Bronchial epithelial cell (primary cell): Measurements from ENCODE around the gene ZNF497. TPM values are rescaled to one million over a fixed set of nuclear protein-coding genes. Genes with fewer than 3 reads are reported as not detected.

Source experiments
- DNase-seq: peaks from one replicate; pipeline ENCODE4 v3.0.0-alpha.2; 2010; ENCODE audit warnings: low read depth
- FAIRE-seq: peaks from 2 replicates; lab custom pipeline; 2011; peaks lifted over from hg19 to GRCh38; lab: Jason Lieb, UNC
- H3K27me3 ChIP-seq: 2 replicates; pipeline ENCODE4 v1.5.1; 2011; ENCODE audit warnings: low read length; ENCODE audit not compliant: control insufficient read depth, insufficient read depth
- H3K36me3 ChIP-seq: 2 replicates; pipeline ENCODE4 v1.5.1; 2011; ENCODE audit warnings: low read length; ENCODE audit not compliant: control insufficient read depth, insufficient read depth
- H3K4me3 ChIP-seq: 2 replicates; pipeline ENCODE4 v1.5.1; 2011; ENCODE audit warnings: mild to moderate bottlenecking, low read depth, low read length, control low read depth
- CTCF ChIP-seq: IDR thresholded peaks from 2 replicates; pipeline ENCODE4 v1.5.1; 2011; ENCODE audit warnings: mild to moderate bottlenecking, moderate library complexity, low read length, control low read depth, inconsistent platforms; ENCODE audit not compliant: insufficient read depth, severe bottlenecking
- total RNA-seq: library from RNA; depleted of rRNA; stranded (reverse); fragments of >200 nt; gene quantifications from 2 replicates; pipeline ENCODE4 v1.2.1, GENCODE V29; 2014

ZNF497 gene
- total RNA-seq, 1 donor from 2014 or later, result 0.53 TPM

- DNase-seq (no peak), FAIRE-seq (peak; percentile 13)
- Histone ChIP-seq H3K27me3 (no peaks in the 10 kb centered on the region), H3K36me3 (no peaks in the 10 kb centered on the region), H3K4me3 (no peak overlapping the region)
- no peak for TF ChIP-seq CTCF
Observed at GRCh38 chr19:58372311-58373133, 10.0 kb upstream of the ZNF497 start.

- H3K4me3 ChIP-seq, result no peak overlapping the region
- TF ChIP-seq CTCF, result no peak
- H3K27me3 ChIP-seq, result no peaks in the 10 kb centered on the region
- no peak for DNase-seq
- FAIRE-seq, result no peak
- no peaks in the 10 kb centered on the region for H3K36me3 ChIP-seq
Observed at GRCh38 chr19:58368561-58369360, 6.2 kb upstream of the ZNF497 start.

GRCh38 chr19:58367698-58368454 lies 5.3 kb upstream of the ZNF497 start:
- Histone ChIP-seq H3K27me3 (no peaks in the 10 kb centered on the region), H3K36me3 (no peaks in the 10 kb centered on the region), H3K4me3 (no peak overlapping the region)
- FAIRE-seq (no peak), DNase-seq (no peak)
- TF ChIP-seq CTCF, result no peak

DNA sequence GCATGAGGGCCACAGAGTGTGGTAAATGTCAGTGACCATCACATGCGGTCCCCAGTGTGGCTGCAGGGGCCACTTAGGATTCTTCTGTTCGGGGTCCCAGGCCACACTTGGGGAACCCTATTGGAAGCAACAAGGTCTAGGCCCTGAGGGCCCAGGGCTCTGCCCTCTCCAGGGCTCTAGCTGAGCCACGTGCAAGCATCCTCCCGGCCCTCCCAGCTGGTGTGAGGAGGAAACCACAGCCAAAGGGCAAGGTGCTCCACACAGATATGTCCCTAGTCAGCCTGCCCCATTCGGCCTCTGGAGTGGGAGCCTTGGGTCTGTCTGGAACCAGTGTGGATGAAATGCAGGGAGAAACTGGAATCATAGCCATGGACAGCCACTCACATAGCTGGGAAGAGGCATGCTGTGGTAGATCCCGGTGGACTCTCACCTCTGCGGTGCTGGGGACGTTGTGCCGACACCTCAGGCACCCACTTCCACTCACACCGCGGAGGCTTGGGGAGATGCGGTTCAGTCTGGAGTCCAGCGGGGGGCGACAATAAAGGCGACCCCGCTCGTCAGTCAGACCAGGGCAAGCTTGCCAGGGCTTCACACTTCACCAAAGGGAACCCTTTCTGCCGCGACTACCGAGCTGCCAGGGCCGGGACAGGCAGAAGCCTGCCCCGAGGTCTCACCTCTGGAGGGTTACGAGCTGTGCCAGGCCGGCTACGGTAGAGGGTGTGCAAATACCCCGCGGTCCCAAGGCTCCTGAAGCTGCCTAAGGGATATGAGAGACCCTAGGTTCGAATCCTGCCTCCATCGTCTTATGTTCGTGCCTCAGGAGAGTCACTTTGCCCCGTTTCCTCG lies 4.3 kb upstream of the ZNF497 start:
- DNase-seq (no peak), FAIRE-seq (no peak)
- Histone ChIP-seq H3K36me3 (no peaks in the 10 kb centered on the region), H3K27me3 (no peaks in the 10 kb centered on the region), H3K4me3 (no peak overlapping the region)
- TF ChIP-seq CTCF, result no peak

- H3K36me3 ChIP-seq, result no peaks in the 10 kb centered on the region
- DNase-seq, result no peak
- TF ChIP-seq CTCF, result no peak
- FAIRE-seq, result no peak
- no peak overlapping the region for H3K4me3 ChIP-seq
- no peaks in the 10 kb centered on the region for H3K27me3 ChIP-seq
Observed at GRCh38 chr19:58364146-58364545, 1.6 kb upstream of the ZNF497 start.
